Measurements from ENCODE around the gene KRT26.
A peak's percentile ranks its signal among the peaks of the same experiment; 100 is the strongest.

DNA sequence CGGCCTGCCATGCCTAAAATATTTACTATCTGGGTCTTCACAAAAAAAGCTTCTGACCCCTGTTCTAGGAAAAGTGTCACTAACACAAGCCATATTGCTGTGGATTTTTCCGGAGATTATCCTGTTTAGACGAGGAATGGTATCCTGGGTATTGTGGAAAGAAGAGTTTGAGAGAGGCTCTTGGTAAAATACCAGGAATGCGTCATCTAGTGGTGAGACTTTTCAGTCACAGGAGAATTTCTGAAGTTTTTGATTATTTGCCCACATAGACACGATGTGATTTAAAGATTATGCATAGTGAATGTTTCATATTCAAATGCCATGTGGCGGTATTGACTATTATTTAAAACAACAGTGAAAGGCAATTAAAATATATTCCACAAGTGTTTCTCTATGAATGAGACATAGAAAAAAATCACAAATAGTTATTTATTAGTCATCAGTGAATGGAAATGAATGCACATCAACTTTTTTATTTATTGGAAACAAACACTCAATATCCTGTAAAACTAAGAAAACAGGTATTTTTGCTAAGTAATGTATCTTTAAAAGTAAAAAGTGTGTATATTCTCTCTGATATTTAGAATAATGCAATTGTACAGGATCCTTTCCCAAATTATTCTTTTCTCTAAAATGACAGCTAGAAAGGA lies 19.9 kb upstream of the KRT26 start:
- TF ChIP-seq, protein P1, sequence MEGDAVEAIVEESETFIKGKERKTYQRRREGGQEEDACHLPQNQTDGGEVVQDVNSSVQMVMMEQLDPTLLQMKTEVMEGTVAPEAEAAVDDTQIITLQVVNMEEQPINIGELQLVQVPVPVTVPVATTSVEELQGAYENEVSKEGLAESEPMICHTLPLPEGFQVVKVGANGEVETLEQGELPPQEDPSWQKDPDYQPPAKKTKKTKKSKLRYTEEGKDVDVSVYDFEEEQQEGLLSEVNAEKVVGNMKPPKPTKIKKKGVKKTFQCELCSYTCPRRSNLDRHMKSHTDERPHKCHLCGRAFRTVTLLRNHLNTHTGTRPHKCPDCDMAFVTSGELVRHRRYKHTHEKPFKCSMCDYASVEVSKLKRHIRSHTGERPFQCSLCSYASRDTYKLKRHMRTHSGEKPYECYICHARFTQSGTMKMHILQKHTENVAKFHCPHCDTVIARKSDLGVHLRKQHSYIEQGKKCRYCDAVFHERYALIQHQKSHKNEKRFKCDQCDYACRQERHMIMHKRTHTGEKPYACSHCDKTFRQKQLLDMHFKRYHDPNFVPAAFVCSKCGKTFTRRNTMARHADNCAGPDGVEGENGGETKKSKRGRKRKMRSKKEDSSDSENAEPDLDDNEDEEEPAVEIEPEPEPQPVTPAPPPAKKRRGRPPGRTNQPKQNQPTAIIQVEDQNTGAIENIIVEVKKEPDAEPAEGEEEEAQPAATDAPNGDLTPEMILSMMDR (conservative IDR thresholded peaks at IDR 0.05), result peak; percentile 70
- TF ChIP-seq EZH2 (IDR thresholded peaks at IDR 0.05; ENCODE audit: low read depth), result no peak

Measured in PC-9 (cell line).